HG03432 (cell line): ENCODE results near the gene KIF5C.

Experiments
- ATAC-seq: cut with Tn5 transposase; IDR thresholded peaks from one replicate; pipeline ENCODE4 v1.9.1; 2021; ENCODE audit warnings: mild to moderate bottlenecking, moderate library complexity; ENCODE audit not compliant: unreplicated experiment

The KIF5C gene

DNA sequence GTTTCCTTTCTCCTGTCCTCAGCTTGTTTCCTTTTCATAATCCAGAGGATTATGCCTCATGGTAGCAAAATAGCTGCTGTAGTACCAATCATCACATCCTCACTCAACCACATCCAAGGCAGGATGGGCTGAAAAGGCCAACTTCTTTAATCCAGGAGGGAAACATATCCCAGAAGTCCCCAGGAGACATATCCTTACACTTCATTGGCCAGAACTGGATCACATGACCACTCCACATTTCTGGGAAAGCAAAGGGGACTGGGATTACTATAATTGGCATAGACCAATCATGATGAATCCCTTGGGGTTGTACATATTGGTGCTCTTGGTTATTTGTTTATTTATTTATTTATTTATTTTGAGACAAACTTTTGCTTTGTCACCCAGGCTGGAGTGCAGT lies 109.4 kb downstream of the KIF5C start:
- ATAC-seq: no peak

- ATAC-seq: no peak
Observed at GRCh38 chr2:148987286-148987685, 112.3 kb downstream of the KIF5C start.

GRCh38 chr2:148988337-148988736 lies 113.3 kb downstream of the KIF5C start:
- no peak for ATAC-seq

GRCh38 chr2:148989882-148990493 lies 115.0 kb downstream of the KIF5C start:
- ATAC-seq: peak; percentile 94

GRCh38 chr2:148990968-148991367 lies 115.9 kb downstream of the KIF5C start:
- ATAC-seq: no peak

- ATAC-seq: no peak
Observed at GRCh38 chr2:148992448-148992847, 117.4 kb downstream of the KIF5C start.

GRCh38 chr2:148993351-148993750 lies 118.3 kb downstream of the KIF5C start:
- ATAC-seq: no peak

- ATAC-seq: no peak
Observed at GRCh38 chr2:148994341-148994740, 119.3 kb downstream of the KIF5C start.

GRCh38 chr2:148996805-148997204 lies 121.8 kb downstream of the KIF5C start:
- ATAC-seq: no peak

GRCh38 chr2:148998165-148998830 lies 123.3 kb downstream of the KIF5C start:
- no peak for ATAC-seq

DNA sequence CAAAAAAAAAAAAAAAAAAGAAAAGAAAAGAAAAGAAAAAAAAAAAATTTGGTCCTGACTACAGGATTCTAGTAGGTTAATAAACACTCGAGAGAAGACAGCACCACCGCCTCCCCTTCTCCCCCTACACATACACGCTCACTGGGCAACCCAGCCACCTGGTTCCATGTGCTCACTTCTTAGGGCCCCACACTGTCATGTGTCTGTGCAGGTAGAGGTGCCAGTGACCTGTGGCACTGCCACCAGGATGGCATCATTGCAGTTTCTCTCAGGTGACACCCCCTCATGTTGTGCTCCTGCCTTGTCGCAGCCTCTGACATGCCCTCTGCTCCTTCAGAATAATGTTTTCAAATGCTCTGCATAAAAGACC lies 123.8 kb downstream of the KIF5C start:
- ATAC-seq: no peak

GRCh38 chr2:148999451-148999921 lies 124.5 kb downstream of the KIF5C start:
- ATAC-seq: no peak

- no peak for ATAC-seq
Observed at GRCh38 chr2:149000158-149000938, 125.3 kb downstream of the KIF5C start.

DNA sequence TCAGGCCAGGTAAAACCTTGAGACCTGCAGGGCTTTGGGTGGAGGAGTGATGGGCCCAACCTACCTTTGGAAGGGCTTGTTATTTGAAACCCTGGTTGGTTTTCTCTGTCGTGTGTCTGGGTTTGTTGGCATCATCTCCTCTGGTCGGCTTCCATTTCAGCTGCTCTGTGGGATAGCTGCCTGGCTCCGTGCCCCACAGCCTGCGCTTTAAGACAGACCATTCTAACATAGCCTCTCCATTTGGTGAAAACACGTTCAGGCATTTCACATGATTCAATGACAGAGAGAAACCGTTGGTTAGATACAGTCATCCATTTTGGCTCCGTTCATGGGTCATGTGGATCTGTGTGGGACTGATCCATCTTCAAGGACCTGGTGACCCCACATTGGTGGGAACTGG lies 126.5 kb downstream of the KIF5C start:
- no peak for ATAC-seq

DNA sequence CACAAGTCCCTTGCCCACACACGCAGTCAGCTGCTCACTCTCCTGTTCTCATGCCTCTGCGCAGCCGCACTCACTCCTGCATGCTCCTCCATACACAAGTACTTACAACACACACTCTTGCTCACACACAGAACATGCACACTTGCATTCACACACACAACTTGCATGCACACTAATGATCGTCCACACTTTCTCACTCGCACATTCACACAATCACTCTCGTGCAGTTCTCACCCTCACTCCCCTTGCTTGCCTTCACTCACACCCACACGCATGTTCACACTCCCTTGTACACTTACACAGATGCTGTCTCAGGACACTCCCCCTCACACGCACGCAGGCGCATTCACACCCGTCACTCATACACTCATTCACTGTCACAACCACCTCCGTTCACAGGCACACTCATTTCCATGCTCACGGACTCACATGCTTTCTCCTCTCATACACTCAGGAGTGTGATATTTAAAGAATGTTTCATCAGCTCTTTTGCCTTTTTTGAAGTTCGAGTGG lies 127.4 kb downstream of the KIF5C start:
- ATAC-seq: no peak

DNA sequence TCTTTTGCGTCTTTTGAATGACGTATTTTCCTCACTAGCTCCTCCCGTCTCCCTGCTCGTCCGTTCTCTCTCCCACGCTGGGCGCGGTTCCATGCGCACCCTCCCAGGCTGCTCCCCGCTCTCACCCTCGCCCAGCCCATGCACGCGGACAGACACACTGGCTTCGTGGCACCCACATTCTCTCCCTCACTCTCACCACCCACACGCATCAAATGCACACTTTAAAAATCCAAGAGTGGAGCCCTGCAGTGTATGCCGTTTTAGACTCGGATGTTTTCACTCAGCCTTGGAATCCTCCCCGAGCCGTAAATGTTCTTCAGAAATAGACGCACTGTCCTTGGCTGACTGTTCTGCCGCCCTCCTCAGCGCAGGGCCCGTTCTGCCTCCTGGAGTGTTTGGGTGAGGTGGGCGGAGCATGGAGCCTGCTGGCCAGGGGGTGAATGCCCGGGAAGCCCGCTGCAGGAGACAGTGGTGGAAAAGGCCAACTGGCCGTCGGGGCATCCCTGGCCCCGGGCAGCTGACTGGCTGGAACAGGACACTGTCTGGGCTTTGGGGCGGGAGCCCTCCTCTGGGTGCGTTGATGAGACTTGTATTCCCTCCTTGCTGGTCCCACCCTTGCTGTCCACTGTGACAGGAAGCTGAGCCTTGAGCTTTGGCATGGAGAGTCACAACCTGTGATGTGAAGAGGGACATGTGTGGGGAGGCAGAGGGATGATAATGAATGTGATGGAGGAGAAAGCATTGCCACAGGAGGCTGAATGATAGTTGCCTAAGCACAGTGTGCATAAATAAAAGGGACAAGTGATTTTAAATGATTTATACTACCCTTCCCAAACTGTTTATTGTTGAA lies 128.1 kb downstream of the KIF5C start:
- no peak for ATAC-seq

DNA sequence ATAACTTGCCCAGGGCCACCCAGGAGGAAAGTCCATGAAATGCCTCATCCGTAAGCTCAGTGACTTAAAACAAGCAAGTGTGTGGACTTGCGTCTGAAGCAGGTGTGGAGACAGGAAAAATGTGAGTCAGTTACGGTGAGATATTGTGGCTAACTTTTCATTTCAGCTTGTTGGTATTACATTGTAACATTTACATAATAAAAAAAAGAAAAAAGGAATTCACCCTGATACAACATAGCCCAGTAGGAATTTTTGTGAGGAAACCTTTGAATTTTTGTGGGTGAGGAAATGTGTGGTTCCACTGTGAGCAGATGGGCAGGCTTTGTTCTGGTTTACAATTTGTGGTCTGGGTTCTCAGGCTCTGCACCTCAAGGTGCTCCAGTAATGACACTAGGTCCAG lies 129.8 kb downstream of the KIF5C start:
- no peak for ATAC-seq

GRCh38 chr2:149005471-149006077 lies 130.5 kb downstream of the KIF5C start:
- no peak for ATAC-seq

GRCh38 chr2:149006883-149007543 lies 132.0 kb downstream of the KIF5C start:
- no peak for ATAC-seq

DNA sequence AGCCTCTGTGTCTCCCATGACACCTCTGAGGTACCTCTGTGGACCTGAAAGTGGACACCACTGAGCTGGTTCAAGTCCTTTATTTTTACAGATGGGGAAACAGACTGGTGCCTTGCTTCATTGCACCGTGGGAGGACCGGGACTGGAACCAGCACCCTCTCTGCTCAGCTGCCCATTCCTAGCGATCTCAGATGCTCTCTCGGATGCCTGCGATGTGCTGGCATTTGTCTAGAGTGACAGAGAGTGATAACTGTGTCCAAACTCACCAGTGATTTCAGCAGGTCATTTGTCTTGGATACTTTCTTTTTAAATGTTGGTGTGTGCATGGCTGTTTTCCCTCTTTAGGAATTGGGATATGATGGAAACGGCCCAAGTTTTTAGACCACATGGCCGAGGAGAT lies 133.4 kb downstream of the KIF5C start:
- no peak for ATAC-seq
